HG03442 (cell line): ENCODE results near the gene PEAK1.

ENCODE experiments used
- ATAC-seq: cut with Tn5 transposase; IDR thresholded peaks from one replicate; pipeline ENCODE4 v1.9.1; 2021; ENCODE audit warnings: mild to moderate bottlenecking, moderate library complexity; ENCODE audit not compliant: unreplicated experiment

PEAK1 gene

DNA sequence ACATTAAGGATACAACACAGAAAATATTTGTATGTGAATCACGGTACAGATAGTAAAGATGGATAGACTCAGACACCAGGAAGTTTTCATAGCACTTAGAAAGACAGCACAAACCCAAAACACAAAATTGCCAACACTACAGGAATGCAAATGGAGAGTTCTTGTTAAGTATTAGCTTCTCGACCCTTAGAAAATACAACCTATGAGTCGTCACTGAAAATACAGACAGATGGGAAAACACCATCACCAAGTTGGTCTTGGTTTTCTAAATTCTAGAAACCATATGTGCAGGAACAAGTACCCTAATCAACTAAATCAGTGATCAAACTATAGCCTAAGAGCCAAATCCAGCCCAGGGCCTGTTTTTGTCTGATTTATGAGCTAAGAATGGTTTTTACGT is 50.7 kb downstream of the PEAK1 start:
- ATAC-seq: no peak

DNA sequence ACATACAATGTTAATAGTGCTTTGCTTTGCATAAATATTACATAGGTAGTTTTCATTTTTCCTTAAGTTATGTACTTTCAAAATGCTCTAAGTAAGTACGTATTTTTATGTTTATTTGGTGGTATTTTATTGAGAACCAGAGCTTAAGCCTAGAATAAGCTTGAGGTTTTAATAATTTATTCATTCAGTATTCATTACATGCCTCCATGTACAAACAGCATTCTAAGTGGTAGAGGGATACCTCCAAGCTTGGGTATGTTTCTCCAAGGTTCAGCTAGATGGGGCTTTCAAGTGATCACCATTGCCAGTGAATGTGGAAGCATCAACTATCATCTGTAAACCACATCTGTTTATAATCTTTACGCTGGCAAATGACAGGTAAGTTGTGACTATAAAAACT is 52.3 kb downstream of the PEAK1 start:
- ATAC-seq: no peak

- no peak for ATAC-seq
Measured at GRCh38 chr15:77361456-77361855, 58.4 kb downstream of the PEAK1 start.

- no peak for ATAC-seq
Measured at GRCh38 chr15:77358545-77359240, 61.2 kb downstream of the PEAK1 start.

DNA sequence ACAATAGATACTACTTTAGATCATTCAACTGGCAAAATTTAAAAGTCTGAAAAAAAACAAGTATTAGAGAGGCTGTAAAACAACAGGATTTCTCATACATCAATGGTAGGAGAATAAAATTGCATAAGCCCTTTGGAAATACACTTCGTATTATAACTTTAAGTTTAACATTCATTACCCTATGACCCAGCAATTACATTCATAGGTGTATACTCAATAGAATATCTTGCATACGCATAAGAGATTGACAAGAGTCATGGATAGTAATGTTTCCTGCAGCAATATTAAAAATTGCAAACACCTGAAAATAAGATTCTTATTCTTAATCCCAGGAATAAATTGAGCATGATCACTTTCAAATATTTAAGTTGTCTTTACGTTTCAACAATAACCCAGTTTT is 63.6 kb downstream of the PEAK1 start:
- ATAC-seq: no peak

GRCh38 chr15:77355321-77355720 is 64.6 kb downstream of the PEAK1 start:
- ATAC-seq: no peak

- no peak for ATAC-seq
Measured at GRCh38 chr15:77354063-77354462, 65.8 kb downstream of the PEAK1 start.

DNA sequence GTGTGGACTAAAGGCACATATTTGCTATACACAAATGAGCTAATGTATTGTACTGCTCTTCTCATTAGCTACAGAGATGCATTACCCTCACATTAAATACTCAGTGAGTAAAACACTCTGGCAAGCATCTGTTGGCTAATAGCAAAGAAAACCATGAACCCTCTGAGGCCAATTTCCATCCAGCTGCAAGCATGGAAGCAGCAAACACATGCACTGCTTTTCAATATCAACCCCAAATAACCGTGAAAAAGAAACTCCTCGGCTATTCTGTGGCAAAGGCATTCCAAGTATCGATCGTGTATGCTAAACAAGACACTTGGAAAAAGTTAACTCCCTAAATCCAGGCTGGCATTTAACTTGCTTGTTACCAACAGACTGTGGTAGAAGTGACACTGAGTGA is 67.0 kb downstream of the PEAK1 start:
- ATAC-seq: no peak

GRCh38 chr15:77350792-77351191 is 69.1 kb downstream of the PEAK1 start:
- no peak for ATAC-seq

DNA sequence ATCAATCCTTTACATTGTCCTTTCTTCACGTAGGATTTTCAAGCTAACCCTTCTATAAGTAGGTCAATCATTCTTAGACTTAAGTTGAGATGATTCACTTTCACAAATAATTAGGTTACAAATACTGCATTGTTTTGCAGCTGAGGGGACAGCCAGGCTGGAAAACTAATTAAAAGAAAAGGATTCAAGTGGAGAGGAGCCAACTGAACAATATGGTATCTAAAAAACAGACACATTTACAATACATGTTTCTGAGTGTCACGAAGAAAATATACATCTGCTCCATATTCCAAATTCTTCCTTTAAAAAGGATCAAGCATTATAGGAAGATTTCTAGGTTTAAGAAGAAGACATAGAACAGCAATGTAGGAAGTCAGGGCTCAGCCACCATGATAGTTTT is 70.2 kb downstream of the PEAK1 start:
- no peak for ATAC-seq

- ATAC-seq: no peak
Measured at GRCh38 chr15:77348511-77348910, 71.4 kb downstream of the PEAK1 start.

DNA sequence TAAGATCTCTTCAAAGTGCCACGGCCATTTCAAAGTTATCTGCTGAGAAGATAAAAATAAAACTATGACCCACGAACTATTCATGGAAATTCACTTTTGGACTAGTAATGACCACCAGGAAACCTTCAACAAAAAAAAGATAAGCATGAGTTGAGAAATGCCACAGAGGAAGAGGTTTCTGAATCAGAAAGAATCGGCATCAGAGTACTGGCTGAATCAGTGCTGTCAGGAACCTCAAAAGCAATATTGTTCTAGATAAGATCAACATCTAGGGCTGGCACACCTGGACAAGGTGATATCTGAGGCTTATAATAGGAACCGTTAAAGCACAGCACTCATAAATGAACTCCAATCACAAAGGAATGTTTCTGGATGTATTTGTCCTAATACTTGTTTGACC is 72.7 kb downstream of the PEAK1 start:
- no peak for ATAC-seq

DNA sequence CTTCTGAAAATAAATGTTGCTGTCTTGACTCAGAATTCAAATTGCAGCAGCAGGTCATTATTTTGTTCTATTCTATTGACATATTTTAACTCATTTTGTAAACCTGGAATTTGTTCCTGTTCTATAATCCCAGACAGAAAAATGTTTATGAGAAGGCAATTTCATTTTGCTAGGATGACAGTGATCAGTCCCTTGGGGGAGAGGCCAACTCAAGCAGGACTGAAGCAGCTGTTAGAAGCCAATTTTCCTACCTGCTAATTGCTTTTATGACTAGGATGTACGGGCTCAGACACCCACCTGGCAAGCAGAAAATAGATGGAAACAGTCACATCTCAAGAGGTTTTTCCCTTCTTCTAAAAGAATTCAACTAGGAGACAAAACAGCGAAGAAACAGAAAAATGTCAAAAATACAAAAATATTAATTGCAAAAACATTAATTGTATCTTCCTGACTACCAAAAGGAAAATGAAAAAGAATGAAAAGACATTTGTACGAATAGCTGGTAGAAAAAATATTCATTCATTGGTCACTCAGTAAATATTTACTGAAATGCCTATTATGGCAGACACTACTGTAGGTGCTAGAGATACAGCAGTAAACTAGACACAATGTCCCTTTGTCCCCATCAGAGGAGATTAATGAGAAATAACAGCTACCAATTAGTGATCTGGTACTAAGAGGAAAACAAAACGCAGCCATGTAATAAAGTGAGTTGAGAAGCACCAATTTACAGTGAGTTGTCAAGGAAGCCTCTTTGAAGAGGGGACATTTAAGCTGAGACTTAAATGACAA is 73.5 kb downstream of the PEAK1 start:
- no peak for ATAC-seq

- no peak for ATAC-seq
Measured at GRCh38 chr15:77342807-77343206, 77.1 kb downstream of the PEAK1 start.

DNA sequence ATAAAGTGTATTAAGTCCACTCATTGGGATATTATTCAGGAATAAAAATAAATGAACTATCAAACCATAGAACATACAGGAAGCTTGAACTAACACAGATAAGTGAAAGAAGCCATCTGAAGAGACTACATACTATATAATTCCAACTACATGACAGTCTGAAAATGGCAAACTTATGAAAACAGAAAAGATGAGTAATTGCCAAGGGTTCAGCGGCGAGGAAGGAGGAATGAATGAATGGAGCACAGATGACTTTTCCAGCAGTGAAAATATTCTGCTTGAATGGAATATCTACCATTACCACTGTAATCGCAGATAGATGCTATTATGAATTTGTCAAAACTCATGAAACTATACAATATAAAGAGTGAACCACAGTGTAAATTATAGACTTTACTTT is 79.7 kb downstream of the PEAK1 start:
- no peak for ATAC-seq

GRCh38 chr15:77336006-77336405 is 83.9 kb downstream of the PEAK1 start:
- no peak for ATAC-seq

- no peak for ATAC-seq
Measured at GRCh38 chr15:77335298-77335697, 84.6 kb downstream of the PEAK1 start.

DNA sequence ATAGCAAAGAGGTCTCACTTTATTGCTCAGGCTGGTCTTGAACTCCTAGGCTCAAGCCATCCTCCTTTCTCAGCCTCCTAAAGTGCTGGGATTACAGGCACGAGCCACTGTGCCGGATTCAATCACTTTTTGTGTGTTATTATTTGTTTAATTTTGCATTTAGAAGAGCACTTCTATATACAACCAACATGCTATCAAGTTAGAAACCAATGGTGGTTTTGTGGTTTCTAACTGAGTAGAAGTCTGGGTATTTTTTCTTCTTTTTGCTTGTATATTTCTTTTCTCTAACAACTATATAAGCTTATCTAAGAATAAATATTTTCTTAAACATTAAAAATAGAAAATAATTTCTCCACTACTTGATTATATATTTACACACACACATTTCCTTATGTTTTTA is 86.7 kb downstream of the PEAK1 start:
- ATAC-seq: no peak

GRCh38 chr15:77329202-77329601 is 90.7 kb downstream of the PEAK1 start:
- no peak for ATAC-seq

GRCh38 chr15:77327844-77328529 is 91.9 kb downstream of the PEAK1 start:
- no peak for ATAC-seq

DNA sequence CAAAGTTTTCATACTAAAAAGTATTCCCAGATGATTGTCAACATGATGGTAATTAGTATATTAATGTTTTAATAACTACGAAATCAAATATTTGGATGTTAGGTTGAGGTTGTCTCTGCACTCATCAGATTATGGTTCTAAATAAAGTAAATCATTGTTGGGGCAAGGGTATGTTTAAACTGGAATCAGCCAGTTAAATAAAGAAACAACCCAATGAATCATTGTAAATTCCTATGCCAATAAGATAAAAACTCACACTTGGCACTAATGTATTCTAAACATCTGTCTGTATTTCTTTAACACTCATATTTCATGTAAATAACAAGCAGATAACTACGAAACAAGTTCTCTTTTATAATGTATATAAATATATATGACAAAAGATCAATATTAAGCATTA is 92.7 kb downstream of the PEAK1 start:
- ATAC-seq: no peak

DNA sequence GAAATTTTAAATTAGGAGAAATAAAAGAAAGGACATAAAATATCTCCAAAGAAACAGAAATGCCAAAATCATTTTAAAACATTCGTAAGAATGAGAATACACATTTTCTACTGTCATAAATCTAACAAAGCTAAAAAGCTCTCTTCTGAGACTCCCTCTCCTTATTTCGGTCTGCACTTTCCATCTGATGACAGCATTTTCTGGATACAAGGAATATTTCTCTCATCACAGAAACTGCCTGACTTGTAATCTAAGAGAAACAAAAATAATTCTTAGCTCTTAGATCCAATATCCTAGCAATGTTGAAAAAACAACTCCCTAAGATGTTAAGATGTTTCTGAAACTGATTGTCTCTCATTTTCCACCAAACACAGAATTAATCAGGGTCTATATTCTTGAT is 93.5 kb downstream of the PEAK1 start:
- ATAC-seq: no peak
